Immature natural killer cell (primary cell): ENCODE results near the gene C17orf75. TPM values are rescaled to one million over a fixed set of nuclear protein-coding genes. Genes with fewer than 3 reads are reported as not detected.
A peak's percentile ranks its signal among the peaks of the same experiment; 100 is the strongest.
"Not testable (repeated sequence)": the region's sequence is repeated elsewhere in the genome, so short reads cannot be mapped to it uniquely, and the experiment has no call there.

ENCODE experiments used
- DNase-seq, 3 donors: peaks; one replicate each; pipeline ENCODE4 v3.0.0; 2022; ENCODE audit warnings: mixed read lengths in 1 of 3
- H3K27ac Mint-ChIP-seq, 6 donors: one replicate each; pipeline ENCODE4 v1.8.0; 2020; ENCODE audit warnings: mixed read lengths in 6 of 6, mild to moderate bottlenecking in 5 of 6, inconsistent platforms in 4 of 6, moderate library complexity in 3 of 6
- H3K27me3 Mint-ChIP-seq, 3 donors: one replicate each; pipeline ENCODE4 v1.8.0; 2020 to 2021; ENCODE audit warnings: low read depth in 3 of 3, mild to moderate bottlenecking in 3 of 3, mixed read lengths in 3 of 3, moderate library complexity in 3 of 3, inconsistent platforms in 1 of 3
- H3K36me3 Mint-ChIP-seq, 3 donors: one replicate each; pipeline ENCODE4 v1.8.0; 2020; ENCODE audit warnings: mixed read lengths in 3 of 3, inconsistent platforms in 2 of 3, mild to moderate bottlenecking in 2 of 3
- H3K4me1 Mint-ChIP-seq, 2 donors: one replicate each; pipeline ENCODE4 v1.8.0; 2020; ENCODE audit warnings: inconsistent platforms in 2 of 2, mild to moderate bottlenecking in 2 of 2, mixed read lengths in 2 of 2, moderate library complexity in 1 of 2
- H3K4me3 Mint-ChIP-seq, 5 donors: one replicate each; pipeline ENCODE4 v1.8.0; 2020; ENCODE audit warnings: mild to moderate bottlenecking in 5 of 5, mixed read lengths in 5 of 5, inconsistent platforms in 3 of 5, moderate library complexity in 3 of 5
- H3K9me3 Mint-ChIP-seq, 6 donors: one replicate each; pipeline ENCODE4 v1.8.0; 2020; ENCODE audit warnings: mild to moderate bottlenecking in 6 of 6, mixed read lengths in 6 of 6, inconsistent platforms in 4 of 6, moderate library complexity in 3 of 6
- polyA plus RNA-seq, 3 donors: library from polyadenylated mRNA; unstranded; fragments of 300-500 nt; fragmentation: Illumina TruSeq; gene quantifications; one replicate each; pipeline ENCODE4 v1.2.3, GENCODE V29; 2021

The C17orf75 gene
- polyA plus RNA-seq, 3 donors from 2014 or later, result 9.8 to 18.5 (median 12.0) TPM

GRCh38 chr17:32356378-32356743, 14.4 kb upstream of the C17orf75 start:
- Mint-ChIP-seq H3K36me3 (peaks cover 7 to 46% (median 10%) of the 10 kb centered on the region in 3 donors), H3K9me3 (no peaks in the 10 kb centered on the region), H3K4me3 (peak overlapping the region; percentile 6 to 77 (median 53)), H3K27me3 (peaks cover 0 to 6% (median 2%) of the 10 kb centered on the region in 3 donors), H3K27ac (peak overlapping the region in 3 of 6 donors; percentile 3 to 55 (median 52)), H3K4me1 (peaks cover 70 to 87% of the 10 kb centered on the region in 2 donors)
- no peak for DNase-seq

- DNase-seq, result no peak
- Mint-ChIP-seq H3K9me3 (no peaks in the 10 kb centered on the region), H3K4me1 (peaks cover 70 to 85% of the 10 kb centered on the region in 2 donors), H3K27ac (peak overlapping the region; percentile 19 to 46 (median 42)), H3K4me3 (peak overlapping the region; percentile 40 to 77 (median 50)), H3K27me3 (peaks cover 0 to 10% (median 2%) of the 10 kb centered on the region in 3 donors), H3K36me3 (peaks cover 7 to 40% (median 7%) of the 10 kb centered on the region in 3 donors)
Measured at GRCh38 chr17:32355649-32356377, 13.8 kb upstream of the C17orf75 start.

- H3K9me3 Mint-ChIP-seq, DNase-seq: not testable (repeated sequence)
- Mint-ChIP-seq H3K27ac (peak overlapping the region; percentile 40 to 62 (median 49)), H3K36me3 (peaks cover 7 to 33% (median 9%) of the 10 kb centered on the region in 3 donors), H3K4me3 (peak overlapping the region; percentile 98 to 100 (median 100)), H3K4me1 (peaks cover 67 to 74% of the 10 kb centered on the region in 2 donors), H3K27me3 (peaks cover 11 to 21% (median 11%) of the 10 kb centered on the region in 3 donors)
Measured at GRCh38 chr17:32352734-32353133, 10.8 kb upstream of the C17orf75 start.

GRCh38 chr17:32350666-32351418, 8.9 kb upstream of the C17orf75 start:
- H3K9me3 Mint-ChIP-seq, result no peaks in the 10 kb centered on the region
- peak; percentile 50 to 62 (median 61) for DNase-seq
- peak overlapping the region; percentile 99 to 100 (median 99) for H3K27ac Mint-ChIP-seq
- peak overlapping the region; percentile 98 to 100 (median 100) for H3K4me3 Mint-ChIP-seq
- H3K4me1 Mint-ChIP-seq, result peaks cover 54 to 62% of the 10 kb centered on the region in 2 donors
- H3K27me3 Mint-ChIP-seq, result peaks cover 11 to 19% (median 11%) of the 10 kb centered on the region in 3 donors
- peaks cover 7 to 33% (median 9%) of the 10 kb centered on the region in 3 donors for H3K36me3 Mint-ChIP-seq

GRCh38 chr17:32349854-32350665, 8.1 kb upstream of the C17orf75 start, which contains the start of gene ZNF207:
Gene ZNF207, plus strand, starts transcription at chr17:32350157. Its CDS starts 129 bp downstream, at chr17:32350286.
- Mint-ChIP-seq H3K9me3 (no peaks in the 10 kb centered on the region), H3K27ac (peak within 1 kb of the TSS; percentile 99 to 100 (median 99)), H3K36me3 (peaks cover 7 to 25% (median 9%) of the 10 kb centered on the region in 3 donors), H3K4me1 (peaks cover 46 to 54% of the 10 kb centered on the region in 2 donors), H3K4me3 (peak within 1 kb of the TSS; percentile 98 to 100 (median 100)), H3K27me3 (peaks cover 11 to 20% (median 11%) of the 10 kb centered on the region in 3 donors)
- DNase-seq, result peak; percentile 95 to 96 (median 95)

- Mint-ChIP-seq H3K9me3 (no peaks in the 10 kb centered on the region), H3K27me3 (peaks cover 11 to 20% (median 11%) of the 10 kb centered on the region in 3 donors), H3K4me3 (peak overlapping the region; percentile 98 to 100 (median 100)), H3K4me1 (peaks cover 40 to 49% of the 10 kb centered on the region in 2 donors), H3K36me3 (peaks cover 3 to 20% (median 9%) of the 10 kb centered on the region in 3 donors), H3K27ac (peak overlapping the region; percentile 99 to 100 (median 99))
- no peak for DNase-seq
Measured at GRCh38 chr17:32349503-32349853, 7.5 kb upstream of the C17orf75 start.

- H3K27ac Mint-ChIP-seq, result peak overlapping the region in 3 of 6 donors; percentile 46 to 60 (median 53)
- no peaks in the 10 kb centered on the region for H3K9me3 Mint-ChIP-seq
- peaks cover 9 to 20% (median 11%) of the 10 kb centered on the region in 3 donors for H3K27me3 Mint-ChIP-seq
- peaks cover 35 to 40% of the 10 kb centered on the region in 2 donors for H3K4me1 Mint-ChIP-seq
- peaks cover 3 to 14% (median 9%) of the 10 kb centered on the region in 3 donors for H3K36me3 Mint-ChIP-seq
- no peak for DNase-seq
- peak overlapping the region; percentile 40 to 63 (median 58) for H3K4me3 Mint-ChIP-seq
Measured at GRCh38 chr17:32348483-32348800, 6.5 kb upstream of the C17orf75 start.

- Mint-ChIP-seq H3K27ac (no peak overlapping the region), H3K4me1 (peaks cover 29 to 35% of the 10 kb centered on the region in 2 donors), H3K9me3 (no peaks in the 10 kb centered on the region), H3K36me3 (peaks cover 0 to 9% (median 7%) of the 10 kb centered on the region in 3 donors), H3K27me3 (peaks cover 9 to 16% (median 16%) of the 10 kb centered on the region in 3 donors), H3K4me3 (no peak overlapping the region)
- no peak for DNase-seq
Measured at GRCh38 chr17:32345951-32346600, 4.1 kb upstream of the C17orf75 start.

- Mint-ChIP-seq H3K36me3 (peaks cover 0 to 6% (median 5%) of the 10 kb centered on the region in 3 donors), H3K27me3 (peaks cover 0 to 8% (median 8%) of the 10 kb centered on the region in 3 donors), H3K4me1 (peaks cover 24 to 29% of the 10 kb centered on the region in 2 donors), H3K9me3 (no peaks in the 10 kb centered on the region), H3K27ac (peak overlapping the region; percentile 81 to 96 (median 92)), H3K4me3 (peak overlapping the region; percentile 86 to 97 (median 95))
- DNase-seq, result no peak
Measured at GRCh38 chr17:32342603-32343325, 791 bp upstream of the C17orf75 start.

- DNase-seq, result peak; percentile 46 to 57 (median 51)
- Mint-ChIP-seq H3K27ac (peak overlapping the region; percentile 81 to 97 (median 94)), H3K27me3 (peaks cover 0 to 8% (median 8%) of the 10 kb centered on the region in 3 donors), H3K9me3 (no peaks in the 10 kb centered on the region), H3K4me1 (peaks cover 24 to 29% of the 10 kb centered on the region in 2 donors), H3K36me3 (peaks cover 0 to 7% (median 6%) of the 10 kb centered on the region in 3 donors), H3K4me3 (peak overlapping the region; percentile 86 to 97 (median 95))
Measured at GRCh38 chr17:32341141-32341856, 674 bp downstream of the C17orf75 start.

GRCh38 chr17:32335687-32336086, 6.3 kb downstream of the C17orf75 start:
- Mint-ChIP-seq H3K27ac (no peak overlapping the region), H3K27me3 (peaks cover 0 to 1% (median 0%) of the 10 kb centered on the region in 3 donors), H3K4me1 (peaks cover 17 to 20% of the 10 kb centered on the region in 2 donors), H3K9me3 (no peaks in the 10 kb centered on the region), H3K36me3 (peaks cover 10 to 32% (median 18%) of the 10 kb centered on the region in 3 donors), H3K4me3 (no peak overlapping the region)
- DNase-seq, result no peak
